DMS79 (cell line): ENCODE measurements around the gene PRIM2.
"Not testable (repeated sequence)": the region's sequence is repeated elsewhere in the genome, so short reads cannot be mapped to it uniquely, and the experiment has no call there.

Experiments used
- DNase-seq: peaks from one replicate; lab custom pipeline; 2025; lab: John Stamatoyannopoulos, UW

The PRIM2 gene

GRCh38 chr6:57368965-57369731, 51.7 kb downstream of the PRIM2 start:
- DNase-seq: not testable (repeated sequence)

- not testable (repeated sequence) for DNase-seq
Observed at GRCh38 chr6:57371779-57372178, 54.3 kb downstream of the PRIM2 start.

GRCh38 chr6:57374764-57375163, 57.3 kb downstream of the PRIM2 start:
- not testable (repeated sequence) for DNase-seq

GRCh38 chr6:57376083-57376482, 58.7 kb downstream of the PRIM2 start:
- DNase-seq: not testable (repeated sequence)

GRCh38 chr6:57389038-57389592, 71.7 kb downstream of the PRIM2 start:
- DNase-seq: not testable (repeated sequence)

- DNase-seq: not testable (repeated sequence)
Observed at GRCh38 chr6:57390818-57391217, 73.4 kb downstream of the PRIM2 start.

GRCh38 chr6:57392047-57392446, 74.6 kb downstream of the PRIM2 start:
- not testable (repeated sequence) for DNase-seq

GRCh38 chr6:57419341-57419740, 101.9 kb downstream of the PRIM2 start:
- not testable (repeated sequence) for DNase-seq

- DNase-seq: no peak
Observed at GRCh38 chr6:57421503-57421902, 104.1 kb downstream of the PRIM2 start.

- DNase-seq: no peak
Observed at GRCh38 chr6:57423468-57423867, 106.0 kb downstream of the PRIM2 start.

GRCh38 chr6:57431742-57432141, 114.3 kb downstream of the PRIM2 start:
- DNase-seq: not testable (repeated sequence)

- no peak for DNase-seq
Observed at GRCh38 chr6:57432157-57432556, 114.7 kb downstream of the PRIM2 start.

GRCh38 chr6:57432919-57433684, 115.7 kb downstream of the PRIM2 start:
- DNase-seq: no peak

GRCh38 chr6:57433790-57434189, 116.4 kb downstream of the PRIM2 start:
- DNase-seq: not testable (repeated sequence)

GRCh38 chr6:57434944-57435343, 117.5 kb downstream of the PRIM2 start:
- no peak for DNase-seq

GRCh38 chr6:57435475-57436160, 118.2 kb downstream of the PRIM2 start:
- DNase-seq: no peak

- not testable (repeated sequence) for DNase-seq
Observed at GRCh38 chr6:57440735-57441134, 123.3 kb downstream of the PRIM2 start.

- DNase-seq: not testable (repeated sequence)
Observed at GRCh38 chr6:57442133-57442532, 124.7 kb downstream of the PRIM2 start.

GRCh38 chr6:57443181-57443580, 125.8 kb downstream of the PRIM2 start:
- DNase-seq: not testable (repeated sequence)

- not testable (repeated sequence) for DNase-seq
Observed at GRCh38 chr6:57444787-57445186, 127.4 kb downstream of the PRIM2 start.

GRCh38 chr6:57445379-57445778, 127.9 kb downstream of the PRIM2 start:
- not testable (repeated sequence) for DNase-seq
